NCI-H1048 (cell line): ENCODE data around the gene UST.

ENCODE experiments used
- DNase-seq: peaks from one replicate; lab custom pipeline; 2025; lab: John Stamatoyannopoulos, UW

The UST gene

GRCh38 chr6:149041953-149042352, 295.1 kb downstream of the UST start:
- no peak for DNase-seq

GRCh38 chr6:149043476-149044130, 296.8 kb downstream of the UST start:
- no peak for DNase-seq

GRCh38 chr6:149044528-149044927, 297.7 kb downstream of the UST start:
- DNase-seq: no peak

GRCh38 chr6:149045404-149045803, 298.6 kb downstream of the UST start:
- DNase-seq: no peak

GRCh38 chr6:149046164-149046821, 299.5 kb downstream of the UST start:
- DNase-seq: no peak

GRCh38 chr6:149046822-149047246, 300.0 kb downstream of the UST start:
- DNase-seq: no peak

GRCh38 chr6:149049230-149049629, 302.4 kb downstream of the UST start:
- DNase-seq: no peak

- no peak for DNase-seq
Measured at GRCh38 chr6:149050160-149050559, 303.3 kb downstream of the UST start.

- DNase-seq: no peak
Measured at GRCh38 chr6:149052350-149053106, 305.7 kb downstream of the UST start.

GRCh38 chr6:149053848-149054558, 307.2 kb downstream of the UST start:
- DNase-seq: no peak

- no peak for DNase-seq
Measured at GRCh38 chr6:149054559-149055194, 307.8 kb downstream of the UST start.

- no peak for DNase-seq
Measured at GRCh38 chr6:149055195-149055899, 308.5 kb downstream of the UST start.

GRCh38 chr6:149056777-149057463, 310.1 kb downstream of the UST start:
- DNase-seq: no peak

GRCh38 chr6:149057464-149057840, 310.6 kb downstream of the UST start:
- no peak for DNase-seq

GRCh38 chr6:149059557-149059956, 312.7 kb downstream of the UST start:
- DNase-seq: no peak

GRCh38 chr6:149060300-149060984, 313.6 kb downstream of the UST start:
- DNase-seq: no peak

GRCh38 chr6:149060985-149061760, 314.3 kb downstream of the UST start:
- no peak for DNase-seq

- DNase-seq: no peak
Measured at GRCh38 chr6:149061930-149062329, 315.1 kb downstream of the UST start.

- no peak for DNase-seq
Measured at GRCh38 chr6:149062653-149063348, 316.0 kb downstream of the UST start.
